Liver (tissue), 9 donors: Measurements from ENCODE around the gene CLIP2. TPM values are rescaled to one million over a fixed set of nuclear protein-coding genes. Genes with fewer than 3 reads are reported as not detected.

Experiments used
- DNase-seq: peaks from one replicate; pipeline ENCODE4 v3.0.0-alpha.2; 2017; ENCODE audit warnings: low spot score
- H3K27ac ChIP-seq, 2 donors: one replicate each; pipeline ENCODE4 v1.7.0; 2013; ENCODE audit warnings: inconsistent platforms in 2 of 2, low read length in 2 of 2, control low read depth in 1 of 2, low read depth in 1 of 2, mild to moderate bottlenecking in 1 of 2
- H3K27me3 ChIP-seq, 4 donors: one replicate each; pipeline versions ENCODE4 v1.6.1 to v1.7.0; 2013; ENCODE audit warnings: low read length in 3 of 4, inconsistent platforms in 1 of 4, mild to moderate bottlenecking in 1 of 4, moderate library complexity in 1 of 4; ENCODE audit not compliant: control insufficient read depth in 4 of 4, insufficient read depth in 4 of 4
- H3K36me3 ChIP-seq, 4 donors: one replicate each; pipeline versions ENCODE4 v1.6.1 to v1.7.0; 2013; ENCODE audit warnings: low read length in 3 of 4, mild to moderate bottlenecking in 3 of 4, low read depth in 1 of 4, moderate library complexity in 1 of 4; ENCODE audit not compliant: control insufficient read depth in 4 of 4, insufficient read depth in 3 of 4
- H3K4me1 ChIP-seq, 4 donors: one replicate each; pipeline versions ENCODE4 v1.6.1 to v1.7.0; 2013; ENCODE audit warnings: low read length in 3 of 4, mild to moderate bottlenecking in 3 of 4, moderate library complexity in 1 of 4; ENCODE audit not compliant: control insufficient read depth in 4 of 4, insufficient read depth in 4 of 4
- H3K4me3 ChIP-seq, 3 donors: one replicate each; pipeline versions ENCODE4 v1.6.1 to v1.7.0; 2013; ENCODE audit warnings: low read length in 3 of 3, control low read depth in 1 of 3, low read depth in 1 of 3, mild to moderate bottlenecking in 1 of 3
- H3K9ac ChIP-seq, 2 donors: one replicate each; pipeline ENCODE4 v1.7.0; 2013; ENCODE audit warnings: low read length in 2 of 2, mild to moderate bottlenecking in 2 of 2, moderate library complexity in 2 of 2, control low read depth in 1 of 2, low read depth in 1 of 2
- H3K9me3 ChIP-seq, 4 donors: one replicate each; pipeline versions ENCODE4 v1.6.1 to v1.7.0; 2013; ENCODE audit warnings: low read length in 3 of 4; ENCODE audit not compliant: control insufficient read depth in 4 of 4
- EGR1 ChIP-seq, 2 donors: IDR thresholded peaks; 2 replicates each; pipeline ENCODE4 v1.6.1; 2016 to 2018; ENCODE audit warnings: antibody characterized with exemption in 2 of 2, low read depth in 2 of 2
- GABPA ChIP-seq, 2 donors: IDR thresholded peaks in 1 of 2; conservative IDR thresholded peaks in 1 of 2; 2 replicates each; pipeline ENCODE4 v1.6.1; 2016; ENCODE audit warnings: antibody characterized with exemption in 2 of 2, mild to moderate bottlenecking in 1 of 2, moderate library complexity in 1 of 2
- HNF4A ChIP-seq, 2 donors: conservative IDR thresholded peaks; 2 replicates each; pipeline ENCODE4 v1.6.1; 2016; ENCODE audit warnings: antibody characterized with exemption in 2 of 2, mild to moderate bottlenecking in 2 of 2
- JUND ChIP-seq, 2 donors: IDR thresholded peaks; 2 replicates each; pipeline ENCODE4 v1.6.1; 2016; ENCODE audit warnings: antibody characterized with exemption in 2 of 2
- NR2F2 ChIP-seq: IDR thresholded peaks from 2 replicates; pipeline ENCODE4 v1.6.1; 2016; ENCODE audit warnings: antibody characterized with exemption
- SP1 ChIP-seq: IDR thresholded peaks from 2 replicates; pipeline ENCODE4 v1.6.1; 2018; ENCODE audit warnings: antibody characterized with exemption, mild to moderate bottlenecking
- YY1 ChIP-seq: IDR thresholded peaks from 2 replicates; pipeline ENCODE4 v1.6.1; 2016; ENCODE audit warnings: antibody characterized with exemption, mild to moderate bottlenecking
- WGBS: extraction: QIAGEN DNeasy Blood & Tissue Kit; methylation state at CpG from one replicate; pipeline ENCODE4 v1.1.7; 2013; 5-methylcytosine and 5-hydroxymethylcytosine counted together
- polyA plus RNA-seq, 2 donors: library from polyadenylated mRNA; stranded (reverse) in 1 of 2; unstranded in 1 of 2; fragments of 200-250 nt in 1 of 2; fragments of >200 nt in 1 of 2; fragmentation: Nextera tagmentation in 1 of 2; extraction: Ambion mirVana in 1 of 2; gene quantifications; one replicate each; pipeline versions ENCODE4 v1.2.1 to v1.2.3, GENCODE V29; 2013 to 2015
- total RNA-seq, 2 donors: library from RNA; depleted of rRNA; stranded (reverse); fragments of >200 nt; gene quantifications; one replicate each; pipeline ENCODE4 v1.2.3, GENCODE V29; 2014
- TF ChIP-seq, protein P1 (sequence below): IDR thresholded peaks from 2 replicates; pipeline ENCODE4 v1.6.1; 2016; ENCODE audit warnings: antibody characterized with exemption
- TF ChIP-seq, protein P2 (sequence below): fragments of 150-350 bp; IDR thresholded peaks from 2 replicates; pipeline ENCODE4 v1.5.1; 2017; ENCODE audit warnings: improper control_type of control experiment, low read depth, low read length; ENCODE audit not compliant: missing input control
- TF ChIP-seq, protein P3 (sequence below): IDR thresholded peaks from 2 replicates; pipeline ENCODE4 v1.6.1; 2016; ENCODE audit warnings: antibody characterized with exemption
- TF ChIP-seq, protein P4 (sequence below): IDR thresholded peaks from 2 replicates; pipeline ENCODE4 v1.6.1; 2016; ENCODE audit warnings: antibody characterized with exemption, mild to moderate bottlenecking
- donor health status: healthy.
- donor health status: healthy.
- donor health status: healthy.
- donor health status: healthy.
- donor health status: healthy.

Gene CLIP2
- total and polyA plus RNA-seq, 4 donors = 1.4 to 6.3 (median 2.5) TPM

DNA sequence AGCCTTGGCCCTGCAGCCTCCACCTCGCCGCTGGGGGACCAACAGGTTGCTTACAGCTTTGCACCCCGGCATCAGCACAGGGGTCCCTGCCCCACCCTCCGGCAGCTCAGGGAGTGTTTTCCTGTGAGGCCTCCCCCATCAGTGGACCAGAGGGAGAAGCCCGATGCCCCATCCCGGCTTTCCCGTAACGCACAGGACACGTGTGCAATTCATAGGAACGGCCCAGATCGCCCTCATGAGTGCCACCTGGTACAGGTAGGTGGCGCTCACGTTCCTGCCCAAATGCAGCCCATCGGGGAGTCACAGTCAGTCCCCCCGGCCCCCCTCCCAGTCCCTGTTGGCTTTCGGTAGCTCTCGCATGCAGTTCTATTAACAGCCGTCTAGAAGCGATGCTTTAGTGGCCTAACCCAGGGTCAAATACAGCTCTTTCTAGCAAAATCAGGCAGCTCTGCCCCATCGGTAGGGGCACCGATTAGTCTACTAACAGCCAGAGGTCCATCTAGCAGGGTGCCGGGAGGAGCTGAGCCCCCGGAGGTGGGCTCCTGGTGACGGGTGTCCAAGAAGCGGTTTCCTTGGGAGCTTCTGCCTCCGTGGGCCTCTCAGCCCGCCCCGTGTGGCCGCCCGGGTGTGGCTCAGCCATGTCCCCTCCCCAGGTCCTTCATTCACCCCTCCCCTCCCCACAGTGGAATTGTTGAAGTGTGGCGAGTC lies 116.1 kb downstream of the CLIP2 start:
- H3K27ac ChIP-seq = no peak overlapping the region
- 76% methylated on average over 31 of the region's 31 CpGs for WGBS
- no peaks in the 10 kb centered on the region for H3K27me3 ChIP-seq
- no peak overlapping the region for H3K9ac ChIP-seq
- H3K4me3 ChIP-seq = no peak overlapping the region
- H3K36me3 ChIP-seq = no peaks in the 10 kb centered on the region
- TF ChIP-seq, protein P1, sequence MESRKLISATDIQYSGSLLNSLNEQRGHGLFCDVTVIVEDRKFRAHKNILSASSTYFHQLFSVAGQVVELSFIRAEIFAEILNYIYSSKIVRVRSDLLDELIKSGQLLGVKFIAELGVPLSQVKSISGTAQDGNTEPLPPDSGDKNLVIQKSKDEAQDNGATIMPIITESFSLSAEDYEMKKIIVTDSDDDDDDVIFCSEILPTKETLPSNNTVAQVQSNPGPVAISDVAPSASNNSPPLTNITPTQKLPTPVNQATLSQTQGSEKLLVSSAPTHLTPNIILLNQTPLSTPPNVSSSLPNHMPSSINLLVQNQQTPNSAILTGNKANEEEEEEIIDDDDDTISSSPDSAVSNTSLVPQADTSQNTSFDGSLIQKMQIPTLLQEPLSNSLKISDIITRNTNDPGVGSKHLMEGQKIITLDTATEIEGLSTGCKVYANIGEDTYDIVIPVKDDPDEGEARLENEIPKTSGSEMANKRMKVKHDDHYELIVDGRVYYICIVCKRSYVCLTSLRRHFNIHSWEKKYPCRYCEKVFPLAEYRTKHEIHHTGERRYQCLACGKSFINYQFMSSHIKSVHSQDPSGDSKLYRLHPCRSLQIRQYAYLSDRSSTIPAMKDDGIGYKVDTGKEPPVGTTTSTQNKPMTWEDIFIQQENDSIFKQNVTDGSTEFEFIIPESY = no peak
- TF ChIP-seq SP1 (no peak), YY1 (no peak)
- TF ChIP-seq, protein P2, sequence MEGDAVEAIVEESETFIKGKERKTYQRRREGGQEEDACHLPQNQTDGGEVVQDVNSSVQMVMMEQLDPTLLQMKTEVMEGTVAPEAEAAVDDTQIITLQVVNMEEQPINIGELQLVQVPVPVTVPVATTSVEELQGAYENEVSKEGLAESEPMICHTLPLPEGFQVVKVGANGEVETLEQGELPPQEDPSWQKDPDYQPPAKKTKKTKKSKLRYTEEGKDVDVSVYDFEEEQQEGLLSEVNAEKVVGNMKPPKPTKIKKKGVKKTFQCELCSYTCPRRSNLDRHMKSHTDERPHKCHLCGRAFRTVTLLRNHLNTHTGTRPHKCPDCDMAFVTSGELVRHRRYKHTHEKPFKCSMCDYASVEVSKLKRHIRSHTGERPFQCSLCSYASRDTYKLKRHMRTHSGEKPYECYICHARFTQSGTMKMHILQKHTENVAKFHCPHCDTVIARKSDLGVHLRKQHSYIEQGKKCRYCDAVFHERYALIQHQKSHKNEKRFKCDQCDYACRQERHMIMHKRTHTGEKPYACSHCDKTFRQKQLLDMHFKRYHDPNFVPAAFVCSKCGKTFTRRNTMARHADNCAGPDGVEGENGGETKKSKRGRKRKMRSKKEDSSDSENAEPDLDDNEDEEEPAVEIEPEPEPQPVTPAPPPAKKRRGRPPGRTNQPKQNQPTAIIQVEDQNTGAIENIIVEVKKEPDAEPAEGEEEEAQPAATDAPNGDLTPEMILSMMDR = peak; percentile 4
- TF ChIP-seq, protein P3, sequence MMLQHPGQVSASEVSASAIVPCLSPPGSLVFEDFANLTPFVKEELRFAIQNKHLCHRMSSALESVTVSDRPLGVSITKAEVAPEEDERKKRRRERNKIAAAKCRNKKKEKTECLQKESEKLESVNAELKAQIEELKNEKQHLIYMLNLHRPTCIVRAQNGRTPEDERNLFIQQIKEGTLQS = no peak
- no peak for DNase-seq
- H3K4me1 ChIP-seq = peaks cover 0 to 2% (median 1%) of the 10 kb centered on the region in 4 donors
- no peaks in the 10 kb centered on the region for H3K9me3 ChIP-seq

DNA sequence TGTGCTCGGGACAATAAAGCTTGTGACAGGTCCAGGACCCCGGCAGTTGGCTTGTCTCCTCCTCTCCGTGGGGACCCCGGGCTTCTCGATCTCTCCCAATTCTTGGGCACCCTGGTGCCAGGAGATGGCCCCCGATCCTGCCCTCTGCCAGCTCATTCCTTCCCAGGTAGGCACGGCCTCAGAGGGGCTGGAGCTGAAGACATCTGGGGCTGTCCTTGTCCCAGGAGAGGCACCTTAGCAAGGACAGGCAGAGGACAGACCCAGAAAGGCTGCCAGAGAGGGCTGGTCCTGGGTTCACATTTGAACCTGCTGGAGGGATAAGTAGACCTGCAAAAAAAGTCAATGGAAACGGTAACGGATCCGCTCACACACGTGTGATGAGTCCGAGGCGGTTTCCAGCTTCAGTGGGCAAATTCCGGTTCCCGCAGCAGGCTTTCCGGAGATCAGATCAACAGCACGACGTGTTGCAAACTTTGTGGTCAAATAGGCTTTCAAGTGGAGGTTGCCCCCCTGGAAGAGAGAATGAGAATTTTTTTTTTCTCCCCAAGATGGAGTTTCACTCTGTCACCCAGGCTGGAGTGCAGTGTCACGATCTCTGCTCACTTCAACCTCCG lies 116.8 kb downstream of the CLIP2 start:
- H3K9ac ChIP-seq = no peak overlapping the region
- H3K27ac ChIP-seq = no peak overlapping the region
- no peak for TF ChIP-seq HNF4A (conservative IDR thresholded peaks at IDR 0.05)
- TF ChIP-seq, protein P2 = no peak
- TF ChIP-seq NR2F2 = no peak
- TF ChIP-seq EGR1 (IDR thresholded peaks at IDR 0.05; ENCODE audit: low read depth in 2 of 2) = no peak
- no peak for TF ChIP-seq JUND (IDR thresholded peaks at IDR 0.05)
- TF ChIP-seq, protein P4, sequence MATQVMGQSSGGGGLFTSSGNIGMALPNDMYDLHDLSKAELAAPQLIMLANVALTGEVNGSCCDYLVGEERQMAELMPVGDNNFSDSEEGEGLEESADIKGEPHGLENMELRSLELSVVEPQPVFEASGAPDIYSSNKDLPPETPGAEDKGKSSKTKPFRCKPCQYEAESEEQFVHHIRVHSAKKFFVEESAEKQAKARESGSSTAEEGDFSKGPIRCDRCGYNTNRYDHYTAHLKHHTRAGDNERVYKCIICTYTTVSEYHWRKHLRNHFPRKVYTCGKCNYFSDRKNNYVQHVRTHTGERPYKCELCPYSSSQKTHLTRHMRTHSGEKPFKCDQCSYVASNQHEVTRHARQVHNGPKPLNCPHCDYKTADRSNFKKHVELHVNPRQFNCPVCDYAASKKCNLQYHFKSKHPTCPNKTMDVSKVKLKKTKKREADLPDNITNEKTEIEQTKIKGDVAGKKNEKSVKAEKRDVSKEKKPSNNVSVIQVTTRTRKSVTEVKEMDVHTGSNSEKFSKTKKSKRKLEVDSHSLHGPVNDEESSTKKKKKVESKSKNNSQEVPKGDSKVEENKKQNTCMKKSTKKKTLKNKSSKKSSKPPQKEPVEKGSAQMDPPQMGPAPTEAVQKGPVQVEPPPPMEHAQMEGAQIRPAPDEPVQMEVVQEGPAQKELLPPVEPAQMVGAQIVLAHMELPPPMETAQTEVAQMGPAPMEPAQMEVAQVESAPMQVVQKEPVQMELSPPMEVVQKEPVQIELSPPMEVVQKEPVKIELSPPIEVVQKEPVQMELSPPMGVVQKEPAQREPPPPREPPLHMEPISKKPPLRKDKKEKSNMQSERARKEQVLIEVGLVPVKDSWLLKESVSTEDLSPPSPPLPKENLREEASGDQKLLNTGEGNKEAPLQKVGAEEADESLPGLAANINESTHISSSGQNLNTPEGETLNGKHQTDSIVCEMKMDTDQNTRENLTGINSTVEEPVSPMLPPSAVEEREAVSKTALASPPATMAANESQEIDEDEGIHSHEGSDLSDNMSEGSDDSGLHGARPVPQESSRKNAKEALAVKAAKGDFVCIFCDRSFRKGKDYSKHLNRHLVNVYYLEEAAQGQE = no peak
- no peak for TF ChIP-seq SP1
- no peak for TF ChIP-seq GABPA (IDR thresholded peaks at IDR 0.05 in 1 of 2, conservative IDR thresholded peaks at IDR 0.05 in 1 of 2)
- H3K9me3 ChIP-seq = no peaks in the 10 kb centered on the region
- no peaks in the 10 kb centered on the region for H3K27me3 ChIP-seq
- DNase-seq = no peak
- no peaks in the 10 kb centered on the region for H3K36me3 ChIP-seq
- H3K4me3 ChIP-seq = no peak overlapping the region
- H3K4me1 ChIP-seq = peaks cover 0 to 2% (median 1%) of the 10 kb centered on the region in 4 donors
- WGBS = 90% methylated on average over 20 of the region's 20 CpGs
